GM21737 (cell line): ENCODE data around the gene PCSK2.

Experiments
- ATAC-seq: cut with Tn5 transposase; IDR thresholded peaks from one replicate; pipeline ENCODE4 v1.9.1; 2021; ENCODE audit warnings: mild to moderate bottlenecking, moderate library complexity; ENCODE audit not compliant: unreplicated experiment

Gene PCSK2

GRCh38 chr20:17470973-17471372 is 244.1 kb downstream of the PCSK2 start:
- ATAC-seq = no peak

GRCh38 chr20:17471606-17472187 is 244.9 kb downstream of the PCSK2 start:
- no peak for ATAC-seq

DNA sequence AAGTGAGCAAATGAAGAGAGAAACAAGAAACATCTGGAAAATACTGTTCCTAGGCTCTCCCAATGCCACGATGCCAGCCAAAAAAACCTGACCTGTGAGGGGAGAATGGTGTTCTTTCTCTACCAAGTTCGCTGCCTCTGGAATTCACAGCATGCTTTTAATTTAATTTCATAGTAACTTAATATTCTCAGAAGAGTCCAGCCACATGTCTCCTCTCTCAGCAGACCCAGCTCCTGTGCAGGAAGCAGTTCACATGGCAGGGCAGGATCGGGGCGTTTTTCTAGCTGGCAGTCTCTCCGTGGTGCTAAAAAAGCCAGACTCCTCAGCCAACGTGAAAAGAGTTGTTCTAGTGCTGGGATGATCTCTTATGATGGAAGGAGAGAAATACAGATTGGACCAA is 246.8 kb downstream of the PCSK2 start:
- no peak for ATAC-seq

DNA sequence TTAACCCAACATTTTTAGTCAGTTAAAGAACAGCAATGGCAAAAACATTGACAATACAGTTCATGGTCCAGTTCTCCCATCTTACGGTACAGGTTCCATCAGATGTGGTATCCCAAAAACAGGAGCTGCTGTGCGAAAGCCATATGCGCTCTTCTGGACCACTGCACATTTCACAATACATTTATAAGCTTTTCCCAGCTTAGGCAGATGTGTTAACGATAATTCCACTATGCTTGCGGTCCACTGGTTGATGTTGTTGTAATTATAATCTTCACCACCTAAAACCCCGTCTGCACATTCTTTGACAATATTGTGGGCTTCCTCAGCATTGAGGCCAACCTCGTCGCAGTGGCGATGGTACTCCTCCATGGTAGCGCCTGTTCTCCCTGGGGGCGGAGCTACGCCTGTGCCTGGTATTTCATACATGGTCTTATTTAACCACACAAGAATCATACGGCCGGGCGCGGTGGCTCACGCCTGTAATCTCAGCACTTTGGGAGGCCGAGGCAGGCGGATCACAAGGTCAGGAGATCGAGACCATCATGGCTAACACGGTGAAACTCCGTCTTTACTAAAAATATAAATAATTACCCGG is 252.3 kb downstream of the PCSK2 start:
- ATAC-seq = no peak

GRCh38 chr20:17480696-17481095 is 253.9 kb downstream of the PCSK2 start:
- no peak for ATAC-seq

GRCh38 chr20:17481661-17482060 is 254.8 kb downstream of the PCSK2 start:
- ATAC-seq = no peak

GRCh38 chr20:17482536-17482935 is 255.7 kb downstream of the PCSK2 start:
- no peak for ATAC-seq

- ATAC-seq = no peak
Observed at GRCh38 chr20:17485017-17485416, 258.2 kb downstream of the PCSK2 start.

DNA sequence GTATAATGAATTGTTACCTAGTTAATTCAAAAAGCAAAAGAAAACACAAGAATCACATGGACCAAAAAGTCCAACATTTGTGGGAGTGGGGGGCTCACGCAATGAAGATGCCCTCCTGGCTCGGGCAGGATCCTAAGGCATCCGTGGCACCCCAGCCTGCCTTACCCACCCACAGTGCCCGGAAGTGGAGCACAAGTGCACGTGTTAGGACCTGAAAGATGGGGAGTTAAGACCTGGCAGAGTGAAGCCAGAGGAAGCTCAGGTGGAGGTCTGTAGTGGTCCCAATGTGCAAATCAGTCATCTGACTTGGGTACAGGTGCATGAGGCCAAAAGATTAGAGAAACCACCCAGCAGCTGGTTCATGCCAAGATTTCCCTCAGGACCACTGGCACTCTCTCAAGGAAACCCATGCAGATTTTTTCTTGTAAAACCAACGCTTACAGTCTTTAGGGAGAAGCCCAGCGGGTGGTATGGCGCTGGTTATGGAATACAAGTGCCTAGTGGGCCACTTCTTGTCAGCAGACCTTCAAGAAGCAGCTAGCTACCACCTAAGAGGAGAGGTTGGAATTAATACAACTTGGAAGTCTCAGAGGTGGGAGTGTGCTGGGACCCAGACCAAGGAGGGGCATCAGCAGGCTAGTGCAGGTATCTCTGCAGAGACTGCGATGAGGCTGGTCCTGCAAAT is 262.2 kb downstream of the PCSK2 start:
- ATAC-seq = no peak

GRCh38 chr20:17490501-17490900 is 263.7 kb downstream of the PCSK2 start:
- no peak for ATAC-seq

GRCh38 chr20:17491041-17491440 is 264.2 kb downstream of the PCSK2 start:
- no peak for ATAC-seq

DNA sequence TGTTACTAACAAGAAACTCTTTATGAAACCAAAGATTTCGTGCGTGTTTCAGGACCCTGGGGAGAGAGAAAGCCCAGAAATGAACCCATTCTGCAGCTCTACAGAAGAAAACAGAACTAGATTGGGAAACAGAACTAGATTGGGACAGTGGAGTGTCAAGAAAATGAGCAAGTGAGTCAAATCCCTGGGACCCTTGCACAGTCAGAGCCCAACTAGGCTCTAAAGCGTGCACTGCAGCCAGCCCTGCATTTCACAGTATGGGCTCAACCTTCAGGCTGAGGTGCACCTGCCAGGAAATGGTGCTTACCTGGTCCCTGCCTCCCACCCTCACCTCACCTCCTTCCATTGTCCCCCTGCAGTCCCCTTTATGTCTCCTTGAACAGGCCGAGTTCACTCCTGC is 264.6 kb downstream of the PCSK2 start:
- no peak for ATAC-seq

DNA sequence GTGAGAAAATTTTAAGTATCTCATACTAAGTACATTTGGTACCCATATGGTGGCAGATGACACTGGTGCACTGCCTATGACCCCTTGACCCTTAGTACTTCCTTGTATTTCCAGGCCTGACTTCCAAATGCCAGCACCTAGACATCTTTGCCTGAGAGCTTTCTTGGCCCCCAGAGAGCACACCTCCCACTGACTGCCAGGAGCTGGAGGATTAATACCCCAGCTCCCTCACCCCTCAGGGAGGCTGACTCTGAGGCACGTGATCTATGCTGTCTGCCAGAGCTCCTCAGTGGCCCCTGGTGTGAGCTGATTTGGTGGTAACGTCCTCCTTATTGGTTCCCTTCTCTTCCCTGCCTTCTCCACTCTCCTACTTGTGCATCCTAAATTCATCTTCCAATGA is 266.3 kb downstream of the PCSK2 start:
- ATAC-seq = no peak

DNA sequence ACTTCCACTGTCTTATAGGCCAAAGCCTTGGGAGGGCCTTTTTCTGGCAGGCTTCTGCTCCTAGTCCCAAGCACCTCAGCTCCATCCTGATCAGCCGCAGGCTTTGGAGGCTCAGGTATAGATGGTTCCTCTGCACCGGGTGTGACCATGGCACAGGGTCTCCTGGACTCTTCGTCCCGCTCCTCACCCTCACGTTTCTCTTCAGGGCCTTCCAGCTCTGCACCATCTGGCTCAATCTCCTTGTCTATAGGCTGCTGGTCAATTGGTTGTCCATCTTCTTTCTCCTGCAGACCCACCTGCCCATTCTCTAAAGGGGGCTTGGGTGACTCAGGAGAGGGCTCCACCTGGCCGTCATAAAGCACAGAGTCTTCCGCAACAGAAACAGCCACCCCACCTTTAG is 267.4 kb downstream of the PCSK2 start:
- ATAC-seq = no peak

- ATAC-seq = no peak
Observed at GRCh38 chr20:17495826-17496225, 269.0 kb downstream of the PCSK2 start.

- no peak for ATAC-seq
Observed at GRCh38 chr20:17497821-17498580, 271.2 kb downstream of the PCSK2 start.

GRCh38 chr20:17498641-17499040 is 271.8 kb downstream of the PCSK2 start:
- ATAC-seq = no peak

- no peak for ATAC-seq
Observed at GRCh38 chr20:17499041-17499440, 272.2 kb downstream of the PCSK2 start.

- no peak for ATAC-seq
Observed at GRCh38 chr20:17500271-17500670, 273.4 kb downstream of the PCSK2 start.

- no peak for ATAC-seq
Observed at GRCh38 chr20:17500826-17501225, 274.0 kb downstream of the PCSK2 start.

- ATAC-seq = no peak
Observed at GRCh38 chr20:17501701-17502100, 274.9 kb downstream of the PCSK2 start.

DNA sequence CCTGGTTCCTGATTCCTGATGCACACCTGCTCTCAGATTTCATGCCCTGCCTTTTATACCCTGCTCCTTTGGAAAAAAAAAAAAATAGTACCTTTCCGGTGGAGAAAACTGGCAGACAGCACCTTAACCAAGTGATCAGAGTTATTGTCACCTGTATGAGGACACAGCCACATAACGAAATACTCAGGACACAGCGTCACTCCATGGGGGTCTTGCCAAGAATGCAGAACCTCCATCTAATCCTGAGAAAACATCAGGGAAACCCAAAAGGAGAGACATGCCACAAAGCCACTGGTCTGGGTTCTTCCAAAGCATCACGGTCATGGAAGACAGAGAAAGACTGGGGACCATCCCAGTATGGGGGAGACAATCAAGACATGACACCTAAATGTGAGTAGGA is 275.3 kb downstream of the PCSK2 start:
- no peak for ATAC-seq
